Stomach (tissue), 4 donors: ENCODE data around the gene MICAL2.

Experiments
- CTCF ChIP-seq, 7 experiments: fragments of 450-650 bp in 4 of 7; fragments of 200-600 bp in 3 of 7; sonication (generic) in 3 of 7; IDR thresholded peaks; one replicate each; pipeline ENCODE4 v1.5.1; 2016 to 2019; ENCODE audit warnings: antibody characterized with exemption in 7 of 7, control low read depth in 2 of 7, mild to moderate bottlenecking in 1 of 7
- POLR2A ChIP-seq, 4 donors: fragments of 450-650 bp; IDR thresholded peaks; one replicate each; pipeline ENCODE4 v1.6.1; 2016; ENCODE audit warnings: antibody characterized with exemption in 4 of 4, control low read depth in 2 of 4, mild to moderate bottlenecking in 1 of 4, moderate library complexity in 1 of 4

GRCh38 chr11:12301379-12301778, 191.0 kb downstream of the MICAL2 start:
- TF ChIP-seq CTCF (IDR thresholded peaks at IDR 0.05), result no peak
- TF ChIP-seq POLR2A (IDR thresholded peaks at IDR 0.05), result no peak
